Gastroesophageal sphincter (tissue), 4 donors: ENCODE measurements around the gene TMOD3. TPM values are rescaled to one million over a fixed set of nuclear protein-coding genes. Genes with fewer than 3 reads are reported as not detected.

Experiments
- ATAC-seq: fragments of 150-250 bp; one replicate; pipeline ENCODE4 v1.9.1; 2016; ENCODE audit warnings: mild to moderate bottlenecking, moderate library complexity
- H3K27ac ChIP-seq, 4 donors: fragments of 200-600 bp; sonication (generic) in 3 of 4; 1 replicate in 3 of 4; 2 replicates in 1 of 4; pipeline ENCODE4 v1.5.1; 2016 to 2019
- H3K27me3 ChIP-seq: fragments of 200-600 bp; sonication (generic); one replicate; pipeline ENCODE4 v1.5.1; 2019
- H3K36me3 ChIP-seq, 2 donors: fragments of 200-600 bp; sonication (generic); one replicate each; pipeline ENCODE4 v1.5.1; 2019; ENCODE audit warnings: control low read depth in 1 of 2
- H3K4me1 ChIP-seq, 3 donors: fragments of 200-600 bp; sonication (generic); 1 replicate in 2 of 3; 2 replicates in 1 of 3; pipeline ENCODE4 v1.5.1; 2016 to 2019; ENCODE audit warnings: control low read depth in 2 of 3
- H3K4me3 ChIP-seq, 2 donors: fragments of 200-600 bp; sonication (generic); one replicate each; pipeline ENCODE4 v1.5.1; 2019; ENCODE audit warnings: mild to moderate bottlenecking in 1 of 2, moderate library complexity in 1 of 2
- H3K9me3 ChIP-seq, 3 donors: fragments of 200-600 bp; sonication (generic); one replicate each; pipeline ENCODE4 v1.5.1; 2017 to 2019; ENCODE audit warnings: control low read depth in 2 of 3
- EP300 ChIP-seq: sonication (generic); formaldehyde crosslinking; IDR thresholded peaks from one replicate; pipeline ENCODE4 v1.6.1; 2017; ENCODE audit warnings: antibody characterized with exemption, mild to moderate bottlenecking
- POLR2A ChIP-seq, 2 donors: fragments of 450-650 bp; IDR thresholded peaks; one replicate each; pipeline ENCODE4 v1.6.1; 2017; ENCODE audit warnings: antibody characterized with exemption in 2 of 2, mild to moderate bottlenecking in 2 of 2, moderate library complexity in 1 of 2
- POLR2AphosphoS5 ChIP-seq: sonication (generic); formaldehyde crosslinking; IDR thresholded peaks from one replicate; pipeline ENCODE4 v1.6.1; 2017; ENCODE audit warnings: antibody characterized with exemption
- WGBS, 2 donors: methylation state at CpG; one replicate each; pipeline ENCODE4 v1.1.5; 2018; ENCODE audit warnings: low coverage in 1 of 2; 5-methylcytosine and 5-hydroxymethylcytosine counted together
- total RNA-seq, 4 donors: library from RNA; depleted of rRNA; stranded (reverse); fragments of >200 nt; gene quantifications; one replicate each; pipeline ENCODE4 v1.1.0, GENCODE V29; 2016
- TF ChIP-seq, protein P1 (sequence below), 4 experiments: fragments of 200-600 bp in 2 of 4; fragments of 450-650 bp in 2 of 4; sonication (generic) in 1 of 4; IDR thresholded peaks; one replicate each; pipeline ENCODE4 v1.5.1; 2017 to 2019; ENCODE audit warnings: antibody characterized with exemption in 4 of 4, mild to moderate bottlenecking in 2 of 4, moderate library complexity in 2 of 4

TMOD3 gene
- total RNA-seq: 10 to 100 TPM; 15.9 to 38.8 (median 21.4) TPM

DNA sequence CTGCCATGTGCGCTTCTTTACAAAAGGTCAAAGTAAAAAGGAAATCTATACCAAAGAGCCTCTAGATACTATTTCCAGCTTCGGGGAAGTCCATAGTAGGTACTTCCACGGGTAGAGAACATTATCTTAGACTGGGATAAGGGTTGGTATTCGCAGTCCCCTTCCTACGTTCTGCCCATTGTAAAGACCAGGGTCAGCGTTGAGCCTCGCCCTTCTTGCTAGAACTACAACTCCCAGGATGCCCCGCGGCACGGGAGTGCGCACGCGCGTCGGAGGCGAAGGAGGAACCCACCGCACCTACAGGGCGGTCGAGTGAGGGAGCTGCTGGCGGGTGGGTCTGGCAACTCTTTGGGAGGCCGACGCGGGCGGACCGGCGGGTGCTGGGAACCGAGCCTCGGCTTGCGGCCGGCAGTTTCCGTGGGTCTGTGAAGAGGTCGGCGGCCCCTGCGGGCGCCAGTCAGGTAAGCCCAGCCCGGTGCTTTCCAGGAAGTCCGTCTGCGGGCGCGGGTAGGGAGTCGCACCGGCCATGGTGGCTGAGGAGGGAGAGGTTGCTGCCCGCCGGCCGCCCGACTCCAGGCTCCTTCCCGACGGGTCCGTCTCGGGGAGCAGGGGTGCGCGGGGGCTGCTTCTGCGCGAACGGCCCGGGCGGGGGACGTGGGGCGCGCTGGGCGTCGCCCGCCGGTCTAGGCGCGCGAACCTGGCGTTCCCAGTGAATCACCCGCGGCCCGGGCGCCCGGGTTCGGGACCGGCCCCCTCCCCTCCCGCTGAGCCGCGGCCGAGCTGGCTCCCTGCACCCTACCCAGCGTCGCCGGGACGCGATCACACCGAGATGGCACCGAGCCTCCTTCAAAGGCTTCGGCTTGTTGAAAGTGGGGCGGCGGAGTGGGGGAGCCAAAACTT, at the start of gene TMOD3:
Gene TMOD3, plus strand, starts transcription at position 278 of the 900 bp plus-strand sequence. CDS start 33,232 bp downstream, outside the sequence.
- Histone ChIP-seq H3K4me1 (peaks cover 0 to 49% (median 6%) of the 10 kb centered on the region in 3 donors), H3K36me3 (no peaks in the 10 kb centered on the region), H3K27me3 (no peaks in the 10 kb centered on the region), H3K4me3 (peak within 1 kb of the TSS; percentile 80 to 95), H3K27ac (peak within 1 kb of the TSS; percentile 77 to 91 (median 90)), H3K9me3 (no peaks in the 10 kb centered on the region)
- 0 to 1% methylated on average over 2 to 13 of the region's 89 CpGs for WGBS, 2 donors
- TF ChIP-seq, protein P1, sequence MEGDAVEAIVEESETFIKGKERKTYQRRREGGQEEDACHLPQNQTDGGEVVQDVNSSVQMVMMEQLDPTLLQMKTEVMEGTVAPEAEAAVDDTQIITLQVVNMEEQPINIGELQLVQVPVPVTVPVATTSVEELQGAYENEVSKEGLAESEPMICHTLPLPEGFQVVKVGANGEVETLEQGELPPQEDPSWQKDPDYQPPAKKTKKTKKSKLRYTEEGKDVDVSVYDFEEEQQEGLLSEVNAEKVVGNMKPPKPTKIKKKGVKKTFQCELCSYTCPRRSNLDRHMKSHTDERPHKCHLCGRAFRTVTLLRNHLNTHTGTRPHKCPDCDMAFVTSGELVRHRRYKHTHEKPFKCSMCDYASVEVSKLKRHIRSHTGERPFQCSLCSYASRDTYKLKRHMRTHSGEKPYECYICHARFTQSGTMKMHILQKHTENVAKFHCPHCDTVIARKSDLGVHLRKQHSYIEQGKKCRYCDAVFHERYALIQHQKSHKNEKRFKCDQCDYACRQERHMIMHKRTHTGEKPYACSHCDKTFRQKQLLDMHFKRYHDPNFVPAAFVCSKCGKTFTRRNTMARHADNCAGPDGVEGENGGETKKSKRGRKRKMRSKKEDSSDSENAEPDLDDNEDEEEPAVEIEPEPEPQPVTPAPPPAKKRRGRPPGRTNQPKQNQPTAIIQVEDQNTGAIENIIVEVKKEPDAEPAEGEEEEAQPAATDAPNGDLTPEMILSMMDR (IDR thresholded peaks at IDR 0.05): peak in 2 of 4 experiments; percentile 16 to 26
- TF ChIP-seq POLR2A (IDR thresholded peaks at IDR 0.05) (peak; percentile 71 to 76), POLR2AphosphoS5 (peak; percentile 90), EP300 (no peak)
- peak; percentile 97 for ATAC-seq

DNA sequence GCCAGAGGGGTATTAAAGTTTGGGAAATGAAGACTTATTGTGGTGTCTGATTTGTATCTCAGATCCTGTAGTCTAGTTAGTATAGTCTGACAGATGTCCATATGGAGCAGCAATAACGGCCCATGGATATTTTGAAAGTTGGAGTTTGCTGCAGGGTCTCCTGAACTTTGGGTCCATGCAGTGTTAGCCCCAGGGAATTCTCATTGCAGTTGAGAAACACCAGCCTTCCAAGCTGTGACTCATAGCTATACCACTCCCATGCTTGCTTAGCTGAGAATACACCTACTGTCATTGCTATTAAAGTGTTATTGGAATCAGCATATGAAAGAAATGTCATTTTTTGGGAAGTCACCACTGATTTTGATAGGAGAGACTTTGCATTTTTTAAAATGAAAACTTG, 48.8 kb upstream of the TMOD3 start:
- TF ChIP-seq EP300 (no peak), POLR2AphosphoS5 (no peak), POLR2A (IDR thresholded peaks at IDR 0.05) (no peak)
- TF ChIP-seq, protein P1 (IDR thresholded peaks at IDR 0.05): no peak
- Histone ChIP-seq H3K27ac (no peak overlapping the region), H3K36me3 (peaks cover 0 to 73% of the 10 kb centered on the region in 2 donors), H3K27me3 (no peaks in the 10 kb centered on the region), H3K4me1 (peaks cover 0 to 13% (median 0%) of the 10 kb centered on the region in 3 donors), H3K4me3 (no peak overlapping the region), H3K9me3 (no peaks in the 10 kb centered on the region)
- WGBS, 2 donors: 82% methylated on average over 1 of the region's 1 CpG; no CpG with 5 or more reads in 1 of the 2 donors
- no peak for ATAC-seq

DNA sequence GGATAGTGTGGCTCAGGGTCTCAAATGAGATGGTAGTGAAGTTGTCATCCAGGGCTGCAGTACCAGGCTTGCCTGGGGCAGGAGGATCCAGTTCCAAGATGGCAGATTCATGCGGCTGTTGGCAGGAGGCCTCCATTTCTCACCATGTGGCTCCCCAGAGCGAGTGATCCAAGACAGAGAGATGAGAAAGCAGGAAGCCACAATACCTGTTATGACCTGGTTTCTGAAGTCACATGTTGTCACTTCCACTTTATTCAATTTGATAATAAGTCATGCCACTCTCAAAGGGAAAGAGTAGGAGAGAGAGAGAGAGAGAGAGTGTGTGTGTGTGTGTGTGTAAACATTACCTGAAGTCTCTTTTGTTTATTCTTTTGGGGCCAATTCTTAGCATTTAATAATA, 47.9 kb upstream of the TMOD3 start:
- no peak overlapping the region for H3K4me3 ChIP-seq
- TF ChIP-seq, protein P1 (IDR thresholded peaks at IDR 0.05): no peak
- no peak for TF ChIP-seq EP300
- no peak for TF ChIP-seq POLR2A (IDR thresholded peaks at IDR 0.05)
- no peak for TF ChIP-seq POLR2AphosphoS5
- H3K9me3 ChIP-seq: no peaks in the 10 kb centered on the region
- no peaks in the 10 kb centered on the region for H3K27me3 ChIP-seq
- H3K27ac ChIP-seq: no peak overlapping the region
- peaks cover 0 to 73% of the 10 kb centered on the region in 2 donors for H3K36me3 ChIP-seq
- peaks cover 0 to 4% (median 0%) of the 10 kb centered on the region in 3 donors for H3K4me1 ChIP-seq
- WGBS, 2 donors: 58 to 100% methylated on average over 1 to 2 of the region's 2 CpGs
- ATAC-seq: no peak

DNA sequence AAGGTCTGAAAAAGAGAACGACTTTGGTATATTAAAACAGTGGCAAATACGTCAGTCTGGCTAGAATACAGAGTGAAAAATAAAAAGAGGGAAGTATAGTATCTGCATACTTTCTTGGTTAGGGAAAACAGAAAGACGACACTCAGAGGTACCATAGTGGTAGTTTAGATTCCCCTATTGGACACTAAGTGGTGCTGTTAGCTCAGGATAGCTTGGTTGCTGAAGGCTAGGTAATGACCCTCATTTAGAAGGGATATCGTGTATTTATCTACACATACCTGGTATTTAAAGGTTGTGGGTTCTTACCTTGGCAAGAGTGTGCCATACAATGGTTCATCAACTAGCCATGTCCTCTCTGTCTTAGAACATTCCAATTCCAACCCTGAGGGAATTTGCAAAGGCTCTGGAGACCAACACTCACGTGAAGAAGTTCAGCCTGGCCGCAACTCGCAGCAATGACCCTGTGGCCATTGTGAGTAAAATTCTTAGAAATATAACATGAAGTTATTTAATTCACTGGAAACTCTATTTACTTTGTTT, 47.0 kb upstream of the TMOD3 start:
- Histone ChIP-seq H3K36me3 (peaks cover 0 to 82% of the 10 kb centered on the region in 2 donors), H3K27ac (no peak overlapping the region), H3K4me1 (no peaks in the 10 kb centered on the region), H3K9me3 (no peaks in the 10 kb centered on the region), H3K27me3 (no peaks in the 10 kb centered on the region), H3K4me3 (no peak overlapping the region)
- ATAC-seq: no peak
- WGBS, 2 donors: 78 to 82% methylated on average over 7 of the region's 7 CpGs
- TF ChIP-seq POLR2A (IDR thresholded peaks at IDR 0.05) (no peak), POLR2AphosphoS5 (no peak), EP300 (no peak)
- TF ChIP-seq, protein P1 (IDR thresholded peaks at IDR 0.05): no peak
